CD4-positive, alpha-beta memory T cell (primary cell): ENCODE results near the gene IKBKE. TPM values are rescaled to one million over a fixed set of nuclear protein-coding genes. Genes with fewer than 3 reads are reported as not detected.

Experiments
- CTCF ChIA-PET: fragments of 350-600 bp; sonication (Branson Sonifier 250); formaldehyde crosslinking; loops from one replicate; lab custom pipeline; 2021; ENCODE audit warnings: inconsistent platforms; ENCODE audit not compliant: partially characterized antibody; lab: Charles Lee
- POLR2A ChIA-PET: fragments of 350-600 bp; sonication (Branson Sonifier 250); formaldehyde crosslinking; loops from one replicate; lab custom pipeline; 2021; ENCODE audit not compliant: partially characterized antibody; lab: Charles Lee
- DNase-seq, 5 donors: peaks; one replicate each; pipeline versions ENCODE4 v3.0.0 to v3.0.0-alpha.2; 2020 to 2022; ENCODE audit warnings: mixed read lengths in 1 of 5
- H3K27ac ChIP-seq: one replicate; pipeline ENCODE4 v1.7.0; 2013; ENCODE audit warnings: low read depth, low read length
- H3K27me3 ChIP-seq: 2 replicates; pipeline ENCODE4 v1.7.0; 2013; ENCODE audit warnings: mild to moderate bottlenecking, low read length, moderate library complexity; ENCODE audit not compliant: insufficient read depth
- H3K36me3 ChIP-seq: 2 replicates; pipeline ENCODE4 v1.7.0; 2013; ENCODE audit warnings: mild to moderate bottlenecking, low read length, moderate library complexity; ENCODE audit not compliant: insufficient read depth
- H3K4me1 ChIP-seq: 2 replicates; pipeline ENCODE4 v1.7.0; 2013; ENCODE audit warnings: mild to moderate bottlenecking, low read length, moderate library complexity; ENCODE audit not compliant: insufficient read depth
- H3K4me3 ChIP-seq, 2 donors: one replicate each; pipeline ENCODE4 v1.7.0; 2013; ENCODE audit warnings: low read length in 2 of 2, mild to moderate bottlenecking in 1 of 2
- H3K9me3 ChIP-seq, 2 donors: one replicate each; pipeline ENCODE4 v1.7.0; 2013; ENCODE audit warnings: low read length in 2 of 2, control low read depth in 1 of 2; ENCODE audit not compliant: control insufficient read depth in 1 of 2
- H3K27ac Mint-ChIP-seq, 7 donors: one replicate each; pipeline ENCODE4 v1.8.0; 2020 to 2021; ENCODE audit warnings: mixed read lengths in 7 of 7, mild to moderate bottlenecking in 6 of 7, inconsistent platforms in 3 of 7, moderate library complexity in 3 of 7
- H3K27me3 Mint-ChIP-seq, 2 donors: one replicate each; pipeline ENCODE4 v1.8.0; 2020 to 2021; ENCODE audit warnings: mixed read lengths in 2 of 2
- H3K36me3 Mint-ChIP-seq, 2 donors: one replicate each; pipeline ENCODE4 v1.8.0; 2020 to 2021; ENCODE audit warnings: mixed read lengths in 2 of 2, inconsistent platforms in 1 of 2, mild to moderate bottlenecking in 1 of 2
- H3K4me1 Mint-ChIP-seq, 4 donors: one replicate each; pipeline ENCODE4 v1.8.0; 2020 to 2021; ENCODE audit warnings: mixed read lengths in 4 of 4, mild to moderate bottlenecking in 1 of 4
- H3K4me3 Mint-ChIP-seq, 8 donors: one replicate each; pipeline ENCODE4 v1.8.0; 2020 to 2021; ENCODE audit warnings: mixed read lengths in 8 of 8, mild to moderate bottlenecking in 7 of 8, moderate library complexity in 6 of 8, inconsistent platforms in 3 of 8
- H3K9me3 Mint-ChIP-seq, 8 donors: one replicate each; pipeline ENCODE4 v1.8.0; 2020 to 2021; ENCODE audit warnings: mixed read lengths in 8 of 8, mild to moderate bottlenecking in 5 of 8, inconsistent platforms in 3 of 8, moderate library complexity in 1 of 8
- intact Hi-C: fragments of 100-400 bp; cut with micrococcal nuclease; formaldehyde crosslinking; loops from one replicate; pipeline ENCODE4 v1.15.1; 2023
- polyA plus RNA-seq, 2 donors: library from polyadenylated mRNA; unstranded; fragments of 300-500 nt; fragmentation: Illumina TruSeq; gene quantifications; one replicate each; pipeline ENCODE4 v1.2.3, GENCODE V29; 2021
- total RNA-seq, 2 experiments: library from RNA; stranded (reverse); gene quantifications; one replicate each; pipeline ENCODE4 v1.2.3, GENCODE V29; 2021

IKBKE gene
- total RNA-seq = 10 to 100 TPM; 81.8 to 92.3 TPM
- polyA plus RNA-seq = 10 to 100 TPM; 46.8 to 56.3 TPM

DNA sequence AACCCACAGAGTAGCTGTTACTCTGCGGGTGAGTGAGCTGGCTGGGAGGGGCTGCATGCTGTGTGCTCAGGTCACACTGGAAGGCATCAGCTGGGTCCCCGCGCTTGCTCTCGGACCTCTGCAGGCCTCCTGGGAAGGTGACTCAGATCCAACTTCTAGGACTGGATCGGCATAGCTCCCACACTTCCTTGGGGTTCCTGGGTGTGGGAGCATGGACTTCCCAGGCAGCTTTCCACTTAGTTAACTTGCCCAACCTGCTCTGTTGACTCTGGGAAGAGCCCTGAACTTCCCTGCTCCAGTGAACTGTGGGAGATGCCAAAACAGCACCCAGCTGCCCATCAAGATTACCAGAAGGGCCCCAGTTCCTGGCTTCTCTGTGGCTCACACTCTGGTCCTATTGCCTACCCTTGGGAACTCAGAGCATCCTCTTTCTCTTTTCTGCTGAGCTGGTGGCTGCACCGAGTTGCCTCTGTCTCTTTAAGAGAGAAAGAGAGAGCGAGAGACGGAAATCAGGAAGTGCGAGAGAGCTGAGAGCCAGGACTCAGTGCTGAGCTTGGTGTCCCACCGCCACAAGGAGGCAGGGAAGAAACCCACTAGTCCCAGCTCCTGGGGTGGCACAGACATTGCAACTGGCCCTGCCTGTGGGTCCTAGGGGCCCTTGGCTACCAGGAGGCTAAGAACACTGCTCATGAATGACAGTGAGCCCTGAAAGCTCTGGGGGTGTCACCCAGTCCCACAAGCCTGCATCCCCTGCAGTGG lies at the start of gene IKBKE:
IKBKE (plus strand) TSS at position 544 of the 759 bp plus-strand sequence. CDS start 2,752 bp downstream, outside the sequence.
- intact Hi-C loops = loop anchor here (1.0 to 10.0 kb wide), 3 partner anchors 8 to 515 kb away; no protein-coding TSS in a partner anchor
- Histone ChIP-seq H3K27me3 (no peaks in the 10 kb centered on the region), H3K9me3 (no peaks in the 10 kb centered on the region), H3K4me1 (peaks cover 86% of the 10 kb centered on the region), H3K4me3 (peak within 1 kb of the TSS; percentile 99), H3K36me3 (peaks cover 20% of the 10 kb centered on the region), H3K27ac (peak within 1 kb of the TSS; percentile 80)
- Mint-ChIP-seq H3K27me3 (no peaks in the 10 kb centered on the region), H3K36me3 (peaks cover 7 to 46% of the 10 kb centered on the region in 2 donors), H3K9me3 (no peaks in the 10 kb centered on the region), H3K27ac (peak within 1 kb of the TSS; percentile 64 to 95 (median 92)), H3K4me1 (peaks cover 54 to 91% (median 79%) of the 10 kb centered on the region in 4 donors), H3K4me3 (peak within 1 kb of the TSS; percentile 84 to 97 (median 93))
- peak; percentile 44 to 69 (median 47) for DNase-seq
- CTCF ChIA-PET = interaction anchor here (1.1 to 15.1 kb wide), 21 partner anchors 8 to 197 kb away, joined by 3 to 274 read pairs (median 6); partner anchors contain the start of genes DYRK3, EIF2D and RASSF5
- POLR2A ChIA-PET = interaction anchor here (0.7 to 3.1 kb wide), 21 partner anchors 8 to 721 kb away, joined by 3 to 22 read pairs (median 4); partner anchors contain the start of genes EIF2D, NUCKS1 and RASSF5

GRCh38 chr1:206421616-206422340 lies 48.5 kb upstream of the IKBKE start:
- ChIA-PET CTCF (no interaction called here), POLR2A (no interaction called here)
- Mint-ChIP-seq H3K4me3 (no peak overlapping the region), H3K27me3 (no peaks in the 10 kb centered on the region), H3K27ac (no peak overlapping the region), H3K9me3 (no peaks in the 10 kb centered on the region), H3K36me3 (peaks cover 32 to 51% of the 10 kb centered on the region in 2 donors), H3K4me1 (no peaks in the 10 kb centered on the region)
- Histone ChIP-seq H3K4me3 (no peak overlapping the region), H3K27me3 (no peaks in the 10 kb centered on the region), H3K27ac (no peak overlapping the region), H3K36me3 (peaks cover 3% of the 10 kb centered on the region), H3K4me1 (no peaks in the 10 kb centered on the region), H3K9me3 (no peaks in the 10 kb centered on the region)
- intact Hi-C loops = no loop called here
- no peak for DNase-seq

- no peaks in the 10 kb centered on the region for H3K4me1 Mint-ChIP-seq
- no peak overlapping the region for H3K4me3 Mint-ChIP-seq
- H3K27me3 Mint-ChIP-seq = no peaks in the 10 kb centered on the region
- ChIA-PET CTCF (no interaction called here), POLR2A (no interaction called here)
- H3K36me3 ChIP-seq = peaks cover 3% of the 10 kb centered on the region
- H3K4me3 ChIP-seq = no peak overlapping the region
- H3K9me3 Mint-ChIP-seq = no peaks in the 10 kb centered on the region
- H3K27ac ChIP-seq = no peak overlapping the region
- DNase-seq = no peak
- H3K4me1 ChIP-seq = no peaks in the 10 kb centered on the region
- H3K36me3 Mint-ChIP-seq = peaks cover 31 to 50% of the 10 kb centered on the region in 2 donors
- intact Hi-C loops = no loop called here
- H3K27ac Mint-ChIP-seq = peak overlapping the region in 1 of 7 donors; percentile 37
- H3K27me3 ChIP-seq = no peaks in the 10 kb centered on the region
- no peaks in the 10 kb centered on the region for H3K9me3 ChIP-seq
Measured at GRCh38 chr1:206422525-206422924, 47.8 kb upstream of the IKBKE start.

GRCh38 chr1:206427291-206427690 lies 43.0 kb upstream of the IKBKE start:
- CTCF ChIA-PET = no interaction called here
- intact Hi-C loops = no loop called here
- Mint-ChIP-seq H3K9me3 (no peaks in the 10 kb centered on the region), H3K4me3 (no peak overlapping the region), H3K36me3 (peaks cover 19 to 43% of the 10 kb centered on the region in 2 donors), H3K27ac (no peak overlapping the region), H3K27me3 (no peaks in the 10 kb centered on the region), H3K4me1 (no peaks in the 10 kb centered on the region)
- Histone ChIP-seq H3K9me3 (no peaks in the 10 kb centered on the region), H3K36me3 (no peaks in the 10 kb centered on the region), H3K27me3 (no peaks in the 10 kb centered on the region), H3K27ac (no peak overlapping the region), H3K4me1 (no peaks in the 10 kb centered on the region), H3K4me3 (no peak overlapping the region)
- POLR2A ChIA-PET = no interaction called here
- DNase-seq = no peak

- no peaks in the 10 kb centered on the region for H3K9me3 Mint-ChIP-seq
- intact Hi-C loops = no loop called here
Measured at GRCh38 chr1:206429421-206429820, 40.9 kb upstream of the IKBKE start.

DNA sequence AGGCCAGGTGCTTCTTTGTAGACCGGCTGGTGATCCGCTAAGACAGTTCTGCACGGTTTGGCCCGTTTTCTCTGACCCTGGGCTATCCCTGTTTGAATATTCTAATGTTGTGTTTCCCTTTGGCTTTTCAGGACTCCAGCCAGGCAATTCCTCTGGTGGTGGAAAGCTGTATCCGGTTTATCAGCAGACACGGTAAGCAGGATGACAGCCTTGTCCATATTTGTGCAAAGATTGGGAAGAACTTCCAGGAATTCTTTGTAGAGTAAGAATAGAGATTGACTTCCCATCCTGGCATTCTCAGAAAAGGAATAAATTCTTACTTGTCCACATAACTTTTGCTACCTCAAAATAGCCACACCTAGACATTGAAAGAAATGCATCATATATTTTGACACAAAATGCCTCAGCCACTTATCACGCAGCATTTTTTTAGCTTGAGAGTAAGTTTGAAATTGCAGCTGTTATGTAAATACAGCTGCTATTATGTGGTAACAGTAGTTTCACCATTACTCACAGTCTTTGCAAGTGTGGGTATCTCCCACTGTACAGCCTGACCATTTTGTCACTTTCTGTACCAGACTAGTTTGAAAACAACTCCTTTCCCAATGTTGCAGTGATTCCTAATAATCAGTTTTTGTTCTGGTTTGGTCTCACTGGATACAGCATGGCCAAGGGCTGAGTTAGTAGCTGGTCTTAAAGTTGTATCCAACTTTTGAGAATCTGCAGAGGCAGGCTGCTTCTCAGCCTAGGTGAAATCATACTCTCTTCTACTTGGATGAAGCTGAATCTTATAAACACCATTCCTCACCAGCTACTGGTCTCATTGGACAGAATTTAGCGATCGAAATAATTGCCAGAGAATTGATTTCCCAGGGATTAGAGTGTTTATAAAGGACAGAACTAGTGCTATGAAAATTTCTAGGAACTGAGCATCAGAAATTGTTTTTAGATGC lies 40.0 kb upstream of the IKBKE start:
- H3K27me3 ChIP-seq = no peaks in the 10 kb centered on the region
- no peak overlapping the region for H3K4me3 ChIP-seq
- no peak overlapping the region for H3K27ac ChIP-seq
- Mint-ChIP-seq H3K36me3 (peaks cover 23 to 35% of the 10 kb centered on the region in 2 donors), H3K27me3 (no peaks in the 10 kb centered on the region), H3K4me3 (no peak overlapping the region), H3K4me1 (no peaks in the 10 kb centered on the region), H3K27ac (no peak overlapping the region), H3K9me3 (no peaks in the 10 kb centered on the region)
- DNase-seq = no peak
- ChIA-PET CTCF (interaction anchor here (0.8 kb wide), 1 partner anchor 12 kb away, joined by 3 read pairs; no protein-coding TSS in a partner anchor), POLR2A (no interaction called here)
- no peaks in the 10 kb centered on the region for H3K4me1 ChIP-seq
- intact Hi-C loops = no loop called here
- H3K9me3 ChIP-seq = no peaks in the 10 kb centered on the region
- no peaks in the 10 kb centered on the region for H3K36me3 ChIP-seq

More at GRCh38 chr1:206429421-206429820, 40.9 kb upstream of the IKBKE start:
- Histone ChIP-seq H3K9me3 (no peaks in the 10 kb centered on the region), H3K4me3 (no peak overlapping the region), H3K4me1 (no peaks in the 10 kb centered on the region), H3K36me3 (no peaks in the 10 kb centered on the region), H3K27ac (no peak overlapping the region), H3K27me3 (no peaks in the 10 kb centered on the region)
- no peaks in the 10 kb centered on the region for H3K4me1 Mint-ChIP-seq
- CTCF ChIA-PET = no interaction called here
- H3K27me3 Mint-ChIP-seq = no peaks in the 10 kb centered on the region
- peak overlapping the region in 1 of 7 donors; percentile 10 for H3K27ac Mint-ChIP-seq
- DNase-seq = no peak
- no peak overlapping the region for H3K4me3 Mint-ChIP-seq
- POLR2A ChIA-PET = no interaction called here
- peaks cover 18 to 39% of the 10 kb centered on the region in 2 donors for H3K36me3 Mint-ChIP-seq
